ENCODE measurements around the gene NAV2. TPM values are rescaled to one million over a fixed set of nuclear protein-coding genes. Genes with fewer than 3 reads are reported as not detected.

The NAV2 gene
- total RNA-seq, 1 experiment from 2014 or later = 46.3 TPM

- Histone ChIP-seq H2BK120ac (ENCODE audit: low read depth, low read length, poor library complexity, severe bottlenecking) (no peak overlapping the region), H3K9ac (ENCODE audit: extremely low read depth, insufficient read length, low read length) (no peak overlapping the region), H3K4me2 (ENCODE audit: insufficient read depth, insufficient read length, low read length) (no peak overlapping the region), H3K56ac (ENCODE audit: insufficient read length, low read depth, low read length) (no peak overlapping the region), H3K27ac (ENCODE audit: insufficient read length, low read depth, low read length) (no peak overlapping the region), H4K8ac (replicated peaks; ENCODE audit: insufficient read length, low read depth, low read length) (no peak overlapping the region), H2BK12ac (ENCODE audit: insufficient read length, low read depth, low read length) (no peak overlapping the region), H3K23me2 (ENCODE audit: insufficient read length, low read depth, low read length, poor library complexity, severe bottlenecking) (no peaks in the 10 kb centered on the region), H3K4ac (ENCODE audit: low read depth, low read length) (no peak overlapping the region), H2BK20ac (ENCODE audit: low read depth, low read length, poor library complexity, severe bottlenecking) (no peak overlapping the region), H4K20me1 (ENCODE audit: control insufficient read depth, insufficient read depth, insufficient read length) (no peaks in the 10 kb centered on the region), H3K79me1 (ENCODE audit: insufficient read depth, low read depth, low read length, poor library complexity, severe bottlenecking) (no peaks in the 10 kb centered on the region), H2AFZ (ENCODE audit: low read length) (no peak overlapping the region), H3K9me3 (ENCODE audit: control insufficient read depth, low read depth, low read length) (no peaks in the 10 kb centered on the region), H3K18ac (ENCODE audit: insufficient read length, low read depth, low read length) (no peak overlapping the region), H3K23ac (ENCODE audit: insufficient read length, low read depth, low read length) (no peak overlapping the region), H2AK5ac (ENCODE audit: insufficient read length, low read length) (no peak overlapping the region), H2BK5ac (ENCODE audit: insufficient read length, low read length) (no peak overlapping the region), H4K91ac (ENCODE audit: insufficient read length, low read depth, low read length) (no peak overlapping the region), H3K79me2 (ENCODE audit: insufficient read depth, low read length) (no peaks in the 10 kb centered on the region), H3K14ac (ENCODE audit: insufficient read depth, low read length) (no peak overlapping the region), H3K4me1 (ENCODE audit: insufficient read depth, low read length) (no peaks in the 10 kb centered on the region), H4K5ac (ENCODE audit: insufficient read length, low read depth, low read length) (no peak overlapping the region), H3T11ph (ENCODE audit: low read length) (no peak overlapping the region), H3K27me3 (ENCODE audit: insufficient read depth, low read length) (no peaks in the 10 kb centered on the region), H2BK15ac (ENCODE audit: low read depth, low read length) (no peak overlapping the region)
- DNase-seq = no peak
- Mint-ChIP-seq H3K9me3 (no peaks in the 10 kb centered on the region), H3K4me3 (no peak overlapping the region), H3K36me3 (ENCODE audit: insufficient read depth in 1 of 3, low read depth in 3 of 3) (peaks cover 5 to 12% (median 6%) of the 10 kb centered on the region in 3 experiments; a peak in 5 of 7 replicates), H3K4me1 (no peaks in the 10 kb centered on the region), H3K27me3 (ENCODE audit: low read depth) (no peaks in the 10 kb centered on the region), H3K27ac (no peak overlapping the region)
- WGBS (ENCODE audit: extremely low coverage, insufficient read length, low lambda C conversion rate) = no CpG with 5 or more reads among the region's 4 CpGs
- TF ChIP-seq, protein P1, sequence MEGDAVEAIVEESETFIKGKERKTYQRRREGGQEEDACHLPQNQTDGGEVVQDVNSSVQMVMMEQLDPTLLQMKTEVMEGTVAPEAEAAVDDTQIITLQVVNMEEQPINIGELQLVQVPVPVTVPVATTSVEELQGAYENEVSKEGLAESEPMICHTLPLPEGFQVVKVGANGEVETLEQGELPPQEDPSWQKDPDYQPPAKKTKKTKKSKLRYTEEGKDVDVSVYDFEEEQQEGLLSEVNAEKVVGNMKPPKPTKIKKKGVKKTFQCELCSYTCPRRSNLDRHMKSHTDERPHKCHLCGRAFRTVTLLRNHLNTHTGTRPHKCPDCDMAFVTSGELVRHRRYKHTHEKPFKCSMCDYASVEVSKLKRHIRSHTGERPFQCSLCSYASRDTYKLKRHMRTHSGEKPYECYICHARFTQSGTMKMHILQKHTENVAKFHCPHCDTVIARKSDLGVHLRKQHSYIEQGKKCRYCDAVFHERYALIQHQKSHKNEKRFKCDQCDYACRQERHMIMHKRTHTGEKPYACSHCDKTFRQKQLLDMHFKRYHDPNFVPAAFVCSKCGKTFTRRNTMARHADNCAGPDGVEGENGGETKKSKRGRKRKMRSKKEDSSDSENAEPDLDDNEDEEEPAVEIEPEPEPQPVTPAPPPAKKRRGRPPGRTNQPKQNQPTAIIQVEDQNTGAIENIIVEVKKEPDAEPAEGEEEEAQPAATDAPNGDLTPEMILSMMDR (conservative IDR thresholded peaks at IDR 0.05) = no peak
Measured at GRCh38 chr11:19970944-19971343, 258.3 kb downstream of the NAV2 start.
